NCI-H2107 (cell line): Measurements from ENCODE around the gene UPK2.
A peak's percentile ranks its signal among the peaks of the same experiment; 100 is the strongest.

Experiments
- DNase-seq: peaks from one replicate; lab custom pipeline; 2025; lab: John Stamatoyannopoulos, UW

Gene UPK2

GRCh38 chr11:118917481-118918127, 38.5 kb upstream of the UPK2 start:
- no peak for DNase-seq

- DNase-seq, result no peak
Measured at GRCh38 chr11:118918128-118918685, 37.9 kb upstream of the UPK2 start.

- DNase-seq, result no peak
Measured at GRCh38 chr11:118918686-118919280, 37.3 kb upstream of the UPK2 start.

- DNase-seq, result no peak
Measured at GRCh38 chr11:118921121-118921928, 34.8 kb upstream of the UPK2 start.

GRCh38 chr11:118921929-118922744, 34.0 kb upstream of the UPK2 start:
- no peak for DNase-seq

GRCh38 chr11:118922745-118923627, 33.1 kb upstream of the UPK2 start:
- DNase-seq, result no peak

GRCh38 chr11:118923721-118924587, 32.1 kb upstream of the UPK2 start:
- no peak for DNase-seq

GRCh38 chr11:118924591-118925585, 31.2 kb upstream of the UPK2 start:
- DNase-seq, result no peak

GRCh38 chr11:118927554-118928100, 28.5 kb upstream of the UPK2 start:
- no peak for DNase-seq

- DNase-seq, result peak; percentile 77
Measured at GRCh38 chr11:118928101-118928869, 27.8 kb upstream of the UPK2 start.

GRCh38 chr11:118928870-118929500, 27.1 kb upstream of the UPK2 start:
- no peak for DNase-seq

GRCh38 chr11:118929501-118930093, 26.5 kb upstream of the UPK2 start:
- peak; percentile 45 for DNase-seq

- peak; percentile 75 for DNase-seq
Measured at GRCh38 chr11:118930094-118930712, 25.9 kb upstream of the UPK2 start.

GRCh38 chr11:118931571-118931970, 24.5 kb upstream of the UPK2 start:
- DNase-seq, result no peak

GRCh38 chr11:118933486-118933885, 22.6 kb upstream of the UPK2 start:
- DNase-seq, result no peak

- DNase-seq, result no peak
Measured at GRCh38 chr11:118935376-118935775, 20.7 kb upstream of the UPK2 start.
